OCI-LY1 (cell line): ENCODE data around the gene DSTYK.
"Not testable (repeated sequence)": the region's sequence is repeated elsewhere in the genome, so short reads cannot be mapped to it uniquely, and the experiment has no call there.

Source experiments
- H2AFZ ChIP-seq: fragments of 200-600 bp; sonication (generic), shearing (Covaris generic); 2 replicates; pipeline ENCODE4 v1.6.0; 2014; ENCODE audit warnings: antibody characterized with exemption, mild to moderate bottlenecking, low read length
- H3F3A ChIP-seq: fragments of 200-600 bp; sonication (generic), shearing (Covaris generic); 2 replicates; pipeline ENCODE4 v1.6.0; 2014; ENCODE audit warnings: mild to moderate bottlenecking, antibody characterized with exemption, low read length, moderate library complexity; ENCODE audit not compliant: insufficient read depth
- H3K27ac ChIP-seq: fragments of 200-600 bp; sonication (generic); 2 replicates; pipeline ENCODE4 v1.5.1; 2014; ENCODE audit warnings: low read length, mixed run types, mild to moderate bottlenecking, low read depth; ENCODE audit not compliant: poor library complexity, severe bottlenecking
- H3K27me3 ChIP-seq: fragments of 200-600 bp; sonication (generic); 2 replicates; pipeline ENCODE4 v1.6.0; 2014; ENCODE audit warnings: antibody characterized with exemption, mild to moderate bottlenecking, low read length, moderate library complexity; ENCODE audit not compliant: insufficient read depth
- H3K36me3 ChIP-seq: fragments of 200-600 bp; sonication (generic); 2 replicates; pipeline ENCODE4 v1.6.1; 2014; ENCODE audit warnings: mild to moderate bottlenecking, antibody characterized with exemption, low read length, moderate library complexity, mixed read lengths; ENCODE audit not compliant: insufficient read depth
- H3K4me1 ChIP-seq: fragments of 200-600 bp; sonication (generic); 2 replicates; pipeline ENCODE4 v1.5.1; 2014; ENCODE audit warnings: mild to moderate bottlenecking, low read length, moderate library complexity; ENCODE audit not compliant: insufficient read depth, severe bottlenecking
- H3K4me2 ChIP-seq: fragments of 200-600 bp; sonication (generic), shearing (Covaris generic); 2 replicates; pipeline ENCODE4 v1.6.1; 2014; ENCODE audit warnings: low read length
- H3K4me3 ChIP-seq: fragments of 200-600 bp; sonication (generic); 2 replicates; pipeline ENCODE4 v1.5.1; 2014; ENCODE audit warnings: low read length, low read depth, mild to moderate bottlenecking, mixed read lengths; ENCODE audit not compliant: poor library complexity, severe bottlenecking
- H3K79me2 ChIP-seq: fragments of 200-600 bp; shearing (Covaris generic); 2 replicates; pipeline ENCODE4 v1.6.1; 2016; ENCODE audit warnings: mixed run types, low read length, mixed read lengths; ENCODE audit not compliant: insufficient read depth
- H3K9ac ChIP-seq: fragments of 200-600 bp; sonication (generic), shearing (Covaris generic); 2 replicates; pipeline ENCODE4 v1.6.1; 2014; ENCODE audit warnings: mild to moderate bottlenecking, low read length, mixed read lengths
- H3K9me2 ChIP-seq: fragments of 200-600 bp; sonication (generic), shearing (Covaris generic); 2 replicates; pipeline ENCODE4 v1.6.1; 2014; ENCODE audit warnings: low read depth, mild to moderate bottlenecking, low read length, mixed read lengths
- H3K9me3 ChIP-seq: fragments of 200-600 bp; shearing (Covaris generic); 2 replicates; pipeline ENCODE4 v1.6.1; 2014; ENCODE audit warnings: low read length, mixed read lengths
- H4K20me1 ChIP-seq: fragments of 200-600 bp; sonication (generic), shearing (Covaris generic); 2 replicates; pipeline ENCODE4 v1.6.0; 2016; ENCODE audit warnings: mild to moderate bottlenecking, low read length; ENCODE audit not compliant: insufficient read depth
- EZH2 ChIP-seq: fragments of 200-600 bp; sonication (generic), shearing (Covaris generic); IDR thresholded peaks from 2 replicates; pipeline ENCODE4 v1.8.0; 2017; ENCODE audit warnings: borderline replicate concordance, mixed run types, mild to moderate bottlenecking, antibody characterized with exemption, low read length, moderate library complexity, mixed read lengths
- TF ChIP-seq, protein P1 (sequence below): fragments of 200-600 bp; sonication (generic), shearing (Covaris generic); IDR thresholded peaks from 2 replicates; pipeline ENCODE4 v1.5.1; 2017; ENCODE audit warnings: mild to moderate bottlenecking, antibody characterized with exemption, low read length, moderate library complexity, mixed read lengths

The DSTYK gene

DNA sequence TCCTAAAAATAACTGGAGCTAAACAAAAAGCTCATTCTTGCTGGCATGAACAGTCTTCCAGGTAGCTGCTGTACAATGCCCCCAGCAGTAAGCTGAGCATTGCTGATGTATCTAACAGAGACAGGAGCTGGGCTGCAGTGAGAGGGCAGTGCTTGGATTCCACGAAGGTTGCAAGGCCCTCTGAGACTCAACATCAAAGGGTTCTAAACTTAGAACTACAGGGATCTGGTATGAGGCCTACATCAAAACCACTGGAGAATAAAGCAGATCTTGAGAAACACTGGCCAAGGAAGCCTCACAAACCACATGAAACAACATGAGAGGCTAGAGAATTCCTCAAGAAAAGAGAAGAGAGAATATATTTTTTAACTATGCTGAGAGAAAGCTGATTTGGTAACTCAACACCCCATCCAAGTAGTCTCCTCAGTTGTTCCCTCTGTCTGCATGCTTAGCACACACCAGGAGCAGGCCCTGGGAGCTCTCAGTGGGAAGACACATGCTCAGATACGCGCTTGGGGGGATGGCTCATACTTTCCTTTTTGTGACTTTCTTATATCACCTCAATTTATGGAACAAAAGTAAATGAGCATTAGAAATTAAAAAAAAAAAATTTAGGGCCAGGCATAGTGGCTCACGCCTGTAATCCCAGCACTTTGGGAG lies 27.7 kb downstream of the DSTYK start:
- H2AFZ ChIP-seq: no peak overlapping the region
- H3K27me3 ChIP-seq: no peaks in the 10 kb centered on the region
- H3K4me1 ChIP-seq: no peaks in the 10 kb centered on the region
- H3K9me2 ChIP-seq: no peaks in the 10 kb centered on the region
- no peaks in the 10 kb centered on the region for H3F3A ChIP-seq
- H3K9ac ChIP-seq: no peak overlapping the region
- H3K79me2 ChIP-seq: no peaks in the 10 kb centered on the region
- H3K4me2 ChIP-seq: no peak overlapping the region
- TF ChIP-seq, protein P1, sequence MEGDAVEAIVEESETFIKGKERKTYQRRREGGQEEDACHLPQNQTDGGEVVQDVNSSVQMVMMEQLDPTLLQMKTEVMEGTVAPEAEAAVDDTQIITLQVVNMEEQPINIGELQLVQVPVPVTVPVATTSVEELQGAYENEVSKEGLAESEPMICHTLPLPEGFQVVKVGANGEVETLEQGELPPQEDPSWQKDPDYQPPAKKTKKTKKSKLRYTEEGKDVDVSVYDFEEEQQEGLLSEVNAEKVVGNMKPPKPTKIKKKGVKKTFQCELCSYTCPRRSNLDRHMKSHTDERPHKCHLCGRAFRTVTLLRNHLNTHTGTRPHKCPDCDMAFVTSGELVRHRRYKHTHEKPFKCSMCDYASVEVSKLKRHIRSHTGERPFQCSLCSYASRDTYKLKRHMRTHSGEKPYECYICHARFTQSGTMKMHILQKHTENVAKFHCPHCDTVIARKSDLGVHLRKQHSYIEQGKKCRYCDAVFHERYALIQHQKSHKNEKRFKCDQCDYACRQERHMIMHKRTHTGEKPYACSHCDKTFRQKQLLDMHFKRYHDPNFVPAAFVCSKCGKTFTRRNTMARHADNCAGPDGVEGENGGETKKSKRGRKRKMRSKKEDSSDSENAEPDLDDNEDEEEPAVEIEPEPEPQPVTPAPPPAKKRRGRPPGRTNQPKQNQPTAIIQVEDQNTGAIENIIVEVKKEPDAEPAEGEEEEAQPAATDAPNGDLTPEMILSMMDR: no peak
- TF ChIP-seq EZH2: no peak
- H3K9me3 ChIP-seq: no peaks in the 10 kb centered on the region
- H3K27ac ChIP-seq: no peak overlapping the region
- no peaks in the 10 kb centered on the region for H3K36me3 ChIP-seq
- no peaks in the 10 kb centered on the region for H4K20me1 ChIP-seq
- no peak overlapping the region for H3K4me3 ChIP-seq

DNA sequence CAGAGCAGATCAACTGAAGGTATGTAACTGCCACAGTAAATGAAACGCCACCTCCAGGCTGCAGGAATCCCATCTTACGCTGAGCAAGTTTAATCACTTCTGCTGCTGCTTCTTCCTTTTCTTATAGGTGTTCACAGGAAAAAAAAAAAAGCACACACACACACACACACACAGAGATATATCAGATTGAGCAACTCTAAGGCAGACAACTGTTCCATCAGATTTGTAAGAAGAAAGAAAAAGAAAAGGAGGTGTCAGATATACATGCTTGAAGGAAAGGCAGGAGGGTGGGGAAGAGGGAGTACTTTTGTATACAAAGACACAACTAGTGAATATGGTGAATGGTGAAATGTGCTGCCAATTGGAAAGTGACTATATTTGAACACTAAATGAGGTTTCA lies 28.6 kb downstream of the DSTYK start:
- Histone ChIP-seq H3F3A (no peaks in the 10 kb centered on the region), H3K27ac (no peak overlapping the region), H3K79me2 (no peaks in the 10 kb centered on the region), H3K9me3 (no peaks in the 10 kb centered on the region), H3K9me2 (no peaks in the 10 kb centered on the region), H4K20me1 (no peaks in the 10 kb centered on the region), H3K4me3 (no peak overlapping the region), H3K4me1 (no peaks in the 10 kb centered on the region), H3K4me2 (no peak overlapping the region), H2AFZ (no peak overlapping the region), H3K36me3 (no peaks in the 10 kb centered on the region), H3K9ac (no peak overlapping the region), H3K27me3 (no peaks in the 10 kb centered on the region)
- TF ChIP-seq, protein P1: no peak
- TF ChIP-seq EZH2: no peak

DNA sequence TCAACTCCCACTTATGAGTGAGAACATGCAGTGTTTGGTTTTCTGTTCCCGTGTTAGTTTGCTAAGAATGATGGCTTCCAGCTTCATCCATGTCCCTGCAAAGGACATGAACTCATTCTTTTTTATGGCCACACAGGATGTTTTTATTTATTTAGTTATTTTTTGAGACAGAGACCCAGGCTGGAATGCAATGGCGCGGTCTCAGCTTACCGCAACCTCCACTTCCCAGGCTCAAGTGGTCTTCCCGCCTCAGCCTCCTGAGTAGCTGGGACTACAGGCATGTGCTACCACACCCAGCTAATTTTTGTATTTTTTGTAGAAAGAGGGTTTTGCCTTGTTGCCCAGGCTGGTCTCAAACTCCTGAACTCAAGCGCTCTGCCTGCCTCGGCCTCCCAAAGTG lies 31.2 kb downstream of the DSTYK start:
- not testable (repeated sequence) for H4K20me1 ChIP-seq, H3K27me3 ChIP-seq, H3K9me2 ChIP-seq

DNA sequence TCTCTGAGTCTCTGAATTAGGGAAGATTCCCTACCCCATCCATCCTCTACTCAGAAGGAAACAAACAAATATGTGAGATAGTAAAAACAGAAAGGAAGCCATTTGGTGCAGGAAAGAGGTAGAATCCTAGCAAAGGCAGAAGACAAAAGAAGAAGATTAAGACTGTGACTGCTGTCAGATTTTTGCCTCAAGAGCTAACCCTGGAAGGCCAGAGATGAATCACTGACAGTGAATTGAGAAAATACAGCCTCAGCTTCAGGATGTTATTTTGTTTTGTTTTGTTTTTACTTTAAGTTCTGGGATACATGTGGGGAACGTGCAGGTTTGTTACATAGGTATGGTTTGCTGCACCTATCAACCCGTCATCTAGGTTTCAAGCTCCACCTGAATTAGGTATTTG lies 31.7 kb downstream of the DSTYK start:
- no peaks in the 10 kb centered on the region for H3K36me3 ChIP-seq
- H3F3A ChIP-seq: no peaks in the 10 kb centered on the region
- H3K9me2 ChIP-seq: no peaks in the 10 kb centered on the region
- no peak overlapping the region for H2AFZ ChIP-seq
- H3K27ac ChIP-seq: no peak overlapping the region
- no peaks in the 10 kb centered on the region for H4K20me1 ChIP-seq
- H3K9me3 ChIP-seq: no peaks in the 10 kb centered on the region
- no peaks in the 10 kb centered on the region for H3K4me1 ChIP-seq
- TF ChIP-seq, protein P1: no peak
- no peak for TF ChIP-seq EZH2
- no peak overlapping the region for H3K4me2 ChIP-seq
- no peak overlapping the region for H3K9ac ChIP-seq
- H3K79me2 ChIP-seq: no peaks in the 10 kb centered on the region
- no peak overlapping the region for H3K4me3 ChIP-seq
- H3K27me3 ChIP-seq: no peaks in the 10 kb centered on the region

More for the DNA sequence above, 31.2 kb downstream of the DSTYK start:
- H3K27ac ChIP-seq, H3K79me2 ChIP-seq, H2AFZ ChIP-seq, H3K36me3 ChIP-seq, H3K9ac ChIP-seq, H3F3A ChIP-seq, H3K4me1 ChIP-seq, H3K4me2 ChIP-seq, H3K9me3 ChIP-seq, H3K4me3 ChIP-seq: not testable (repeated sequence)
